Measurements from ENCODE around the gene EEF1G. TPM values are rescaled to one million over a fixed set of nuclear protein-coding genes. Genes with fewer than 3 reads are reported as not detected.

EEF1G gene
- total and polyA plus RNA-seq, 2 donors (not counting 1 experiment from before 2014, with no cell fraction given): 1,582 to 1,867 TPM

GRCh38 chr11:62559204-62559603 lies 14.5 kb downstream of the EEF1G start:
- Mint-ChIP-seq H3K4me1 (peaks cover 49% of the 10 kb centered on the region), H3K4me3 (peak overlapping the region; percentile 34), H3K27ac (peak overlapping the region; percentile 78), H3K27me3 (no peaks in the 10 kb centered on the region), H3K9me3 (ENCODE audit: insufficient read depth) (no peaks in the 10 kb centered on the region)
- ChIA-PET CTCF (interaction anchor here (0.6 to 13.2 kb wide), 15 partner anchors 8 to 164 kb away, joined by 3 to 376 read pairs (median 9); partner anchors contain the start of genes AHNAK and EEF1G), POLR2A (interaction anchor here (9.3 kb wide), 1 partner anchor 17 kb away, joined by 119 read pairs; no protein-coding TSS in a partner anchor)
- Histone ChIP-seq H3K4me3 (ENCODE audit: control extremely low read depth in 1 of 5, extremely low read depth in 1 of 5, insufficient read depth in 1 of 5, low read depth in 2 of 5, low read length in 4 of 5) (no peak overlapping the region), H4K20me1 (ENCODE audit: control insufficient read depth, insufficient read depth, low read length, poor library complexity, severe bottlenecking) (peaks cover 15% of the 10 kb centered on the region), H3K27ac (ENCODE audit: low read length in 2 of 2) (peak overlapping the region in 1 of 2 donors; percentile 98), H3K4me2 (replicated peaks; ENCODE audit: low read depth, low read length, poor library complexity, severe bottlenecking) (no peak overlapping the region), H3K36me3 (replicated peaks in 1 of 2; ENCODE audit: control extremely low read depth in 1 of 2, control insufficient read depth in 1 of 2, extremely low read depth in 1 of 2, insufficient read depth in 2 of 2, low read length in 1 of 2) (peaks cover 10 to 36% of the 10 kb centered on the region in 2 experiments), H3K27me3 (replicated peaks in 1 of 4; ENCODE audit: control extremely low read depth in 1 of 4, control insufficient read depth in 3 of 4, insufficient read depth in 4 of 4, low read length in 3 of 4) (no peaks in the 10 kb centered on the region), H3K4me1 (ENCODE audit: control insufficient read depth in 2 of 2, insufficient read depth in 2 of 2, low read length in 2 of 2) (peaks cover 37 to 55% of the 10 kb centered on the region in 2 donors), H3K9me3 (ENCODE audit: control extremely low read depth in 1 of 3, control insufficient read depth in 2 of 3, insufficient read depth in 1 of 3, low read length in 2 of 3) (no peaks in the 10 kb centered on the region), H3K9ac (ENCODE audit: low read length) (no peak overlapping the region), H3K79me2 (ENCODE audit: control insufficient read depth, insufficient read depth, low read length) (peaks cover 13% of the 10 kb centered on the region), H2AFZ (ENCODE audit: insufficient read depth, low read depth, low read length, poor library complexity, severe bottlenecking) (no peak overlapping the region)
- ATAC-seq (ENCODE audit: low read depth) (no peak), DNase-seq (no peak)
- 94% methylated on average over 5 of the region's 8 CpGs for WGBS (ENCODE audit: insufficient coverage)
- TF ChIP-seq CTCF (IDR thresholded peaks at IDR 0.05): no peak
- TF ChIP-seq EZH2 (IDR thresholded peaks at IDR 0.05; ENCODE audit: borderline replicate concordance, insufficient read depth, low read depth, low read length, poor library complexity, severe bottlenecking): no peak
- intact Hi-C loops (cut with micrococcal nuclease): loop anchor here (5.0 kb wide), 1 partner anchor 283 kb away; no protein-coding TSS in a partner anchor

- CTCF ChIA-PET: interaction anchor here (0.6 to 13.2 kb wide), 11 partner anchors 9 to 164 kb away, joined by 3 to 376 read pairs (median 5); no protein-coding TSS in a partner anchor
- H3K4me3 Mint-ChIP-seq: no peak overlapping the region
- TF ChIP-seq EZH2 (IDR thresholded peaks at IDR 0.05; ENCODE audit: borderline replicate concordance, insufficient read depth, low read depth, low read length, poor library complexity, severe bottlenecking) (no peak), CTCF (IDR thresholded peaks at IDR 0.05) (no peak)
Observed at GRCh38 chr11:62558669-62559068, 15.0 kb downstream of the EEF1G start.

More at GRCh38 chr11:62558669-62559068, 15.0 kb downstream of the EEF1G start:
- H3K79me2 ChIP-seq (ENCODE audit: control insufficient read depth, insufficient read depth, low read length): peaks cover 18% of the 10 kb centered on the region
- H3K27me3 ChIP-seq (replicated peaks in 1 of 4; ENCODE audit: control extremely low read depth in 1 of 4, control insufficient read depth in 3 of 4, insufficient read depth in 4 of 4, low read length in 3 of 4): no peaks in the 10 kb centered on the region
- no peak overlapping the region for H3K27ac Mint-ChIP-seq
- peaks cover 10 to 32% of the 10 kb centered on the region in 2 experiments for H3K36me3 ChIP-seq (replicated peaks in 1 of 2; ENCODE audit: control extremely low read depth in 1 of 2, control insufficient read depth in 1 of 2, extremely low read depth in 1 of 2, insufficient read depth in 2 of 2, low read length in 1 of 2)
- WGBS (ENCODE audit: insufficient coverage): 100% methylated on average over 1 of the region's 9 CpGs
- POLR2A ChIA-PET: interaction anchor here (9.3 kb wide), 1 partner anchor 16 kb away, joined by 119 read pairs; no protein-coding TSS in a partner anchor
- no peak overlapping the region for H3K4me2 ChIP-seq (replicated peaks; ENCODE audit: low read depth, low read length, poor library complexity, severe bottlenecking)
- H4K20me1 ChIP-seq (ENCODE audit: control insufficient read depth, insufficient read depth, low read length, poor library complexity, severe bottlenecking): peaks cover 13% of the 10 kb centered on the region
- no peaks in the 10 kb centered on the region for H3K9me3 ChIP-seq (ENCODE audit: control extremely low read depth in 1 of 3, control insufficient read depth in 2 of 3, insufficient read depth in 1 of 3, low read length in 2 of 3)
- no peaks in the 10 kb centered on the region for H3K27me3 Mint-ChIP-seq
- no peak overlapping the region for H3K9ac ChIP-seq (ENCODE audit: low read length)
- peak overlapping the region; percentile 98 to 99 for H3K27ac ChIP-seq (ENCODE audit: low read length in 2 of 2)
- DNase-seq (no peak), ATAC-seq (ENCODE audit: low read depth) (no peak)
- peaks cover 43 to 60% of the 10 kb centered on the region in 2 donors for H3K4me1 ChIP-seq (ENCODE audit: control insufficient read depth in 2 of 2, insufficient read depth in 2 of 2, low read length in 2 of 2)
- H3K4me1 Mint-ChIP-seq: peaks cover 54% of the 10 kb centered on the region
- H2AFZ ChIP-seq (ENCODE audit: insufficient read depth, low read depth, low read length, poor library complexity, severe bottlenecking): no peak overlapping the region
- no peaks in the 10 kb centered on the region for H3K9me3 Mint-ChIP-seq (ENCODE audit: insufficient read depth)
- H3K4me3 ChIP-seq (ENCODE audit: control extremely low read depth in 1 of 5, extremely low read depth in 1 of 5, insufficient read depth in 1 of 5, low read depth in 2 of 5, low read length in 4 of 5): no peak overlapping the region
- intact Hi-C loops (cut with micrococcal nuclease): loop anchor here (5.0 kb wide), 1 partner anchor 284 kb away; no protein-coding TSS in a partner anchor

Measured in B cell (primary cell).